A549 (cell line): ENCODE data around the gene NRG3.

Source experiments
- CBX8 ChIP-seq: fragments of 200-600 bp; sonication (generic); IDR thresholded peaks from 2 replicates; pipeline ENCODE4 v1.6.1; 2016
- TF ChIP-seq, protein P1 (sequence below): fragments of >200 bp; sonication (Bioruptor Twin); formaldehyde crosslinking; IDR thresholded peaks from 3 replicates; pipeline ENCODE4 v1.5.1; 2016

DNA sequence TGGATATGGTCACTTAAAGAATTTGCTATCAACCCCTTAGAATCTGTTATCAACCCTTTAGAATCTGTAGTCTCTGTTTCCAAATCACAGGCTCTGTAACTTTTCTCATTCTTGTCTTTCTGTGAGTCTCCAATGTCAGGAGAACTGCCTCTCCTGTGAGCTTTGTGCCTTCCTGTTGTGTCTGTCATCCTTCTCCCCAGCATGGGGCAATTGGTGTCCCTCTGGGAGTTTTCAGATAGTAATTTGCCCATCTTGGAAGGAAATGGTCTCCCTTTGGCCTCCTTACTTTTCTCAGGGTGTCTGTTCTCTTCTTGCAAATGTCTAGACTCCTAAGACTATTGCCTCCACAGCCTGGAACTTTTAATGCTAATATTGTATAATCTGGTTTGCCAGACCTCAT, 521.9 kb downstream of the NRG3 start:
- TF ChIP-seq, protein P1, sequence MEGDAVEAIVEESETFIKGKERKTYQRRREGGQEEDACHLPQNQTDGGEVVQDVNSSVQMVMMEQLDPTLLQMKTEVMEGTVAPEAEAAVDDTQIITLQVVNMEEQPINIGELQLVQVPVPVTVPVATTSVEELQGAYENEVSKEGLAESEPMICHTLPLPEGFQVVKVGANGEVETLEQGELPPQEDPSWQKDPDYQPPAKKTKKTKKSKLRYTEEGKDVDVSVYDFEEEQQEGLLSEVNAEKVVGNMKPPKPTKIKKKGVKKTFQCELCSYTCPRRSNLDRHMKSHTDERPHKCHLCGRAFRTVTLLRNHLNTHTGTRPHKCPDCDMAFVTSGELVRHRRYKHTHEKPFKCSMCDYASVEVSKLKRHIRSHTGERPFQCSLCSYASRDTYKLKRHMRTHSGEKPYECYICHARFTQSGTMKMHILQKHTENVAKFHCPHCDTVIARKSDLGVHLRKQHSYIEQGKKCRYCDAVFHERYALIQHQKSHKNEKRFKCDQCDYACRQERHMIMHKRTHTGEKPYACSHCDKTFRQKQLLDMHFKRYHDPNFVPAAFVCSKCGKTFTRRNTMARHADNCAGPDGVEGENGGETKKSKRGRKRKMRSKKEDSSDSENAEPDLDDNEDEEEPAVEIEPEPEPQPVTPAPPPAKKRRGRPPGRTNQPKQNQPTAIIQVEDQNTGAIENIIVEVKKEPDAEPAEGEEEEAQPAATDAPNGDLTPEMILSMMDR, result no peak
- TF ChIP-seq CBX8, result no peak
